Measurements from ENCODE around the gene PLCB3. TPM values are rescaled to one million over a fixed set of nuclear protein-coding genes. Genes with fewer than 3 reads are reported as not detected.

The PLCB3 gene
- total and polyA plus RNA-seq, 2 of the 13 experiments (the other 11 are each of a cell fraction or from before 2014, with no cell fraction given), result 7.5 to 13.8 TPM

GRCh38 chr11:64305075-64305690 lies 53.9 kb downstream of the PLCB3 start, which contains the start of gene ESRRA (continued):
- TF ChIP-seq ZNF614 (CRISPR knock-in tag; IDR thresholded peaks at IDR 0.05; ENCODE audit: borderline replicate concordance) (no peak), FIP1L1 (IDR thresholded peaks at IDR 0.05; ENCODE audit: borderline replicate concordance, insufficient read depth, low read depth, low read length) (no peak), CREB3 (CRISPR knock-in tag; IDR thresholded peaks at IDR 0.05) (no peak), PRPF4 (IDR thresholded peaks at IDR 0.05; ENCODE audit: low read depth, low read length, poor library complexity, severe bottlenecking) (no peak), REXO4 (CRISPR knock-in tag; IDR thresholded peaks at IDR 0.05; ENCODE audit: borderline replicate concordance) (no peak), CREBL2 (CRISPR knock-in tag; IDR thresholded peaks at IDR 0.05; ENCODE audit: borderline replicate concordance) (no peak), FUBP1 (CRISPR knock-in tag; IDR thresholded peaks at IDR 0.05; ENCODE audit: borderline replicate concordance) (no peak), NONO (IDR thresholded peaks at IDR 0.05) (no peak), NONO (CRISPR knock-in tag; conservative IDR thresholded peaks at IDR 0.05) (0 out of 2 replicates have a peak, but pooled peaks have one; percentile 28), ZSCAN29 (CRISPR knock-in tag; conservative IDR thresholded peaks at IDR 0.05) (no peak), ZNF251 (CRISPR knock-in tag; IDR thresholded peaks at IDR 0.05) (no peak), ZNF781 (CRISPR knock-in tag; IDR thresholded peaks at IDR 0.05; ENCODE audit: borderline replicate concordance, not compliant biosample characterization) (no peak), E2F2 (CRISPR knock-in tag; IDR thresholded peaks at IDR 0.05; ENCODE audit: borderline replicate concordance) (no peak), HMG20A (CRISPR knock-in tag; IDR thresholded peaks at IDR 0.05; ENCODE audit: borderline replicate concordance) (no peak), HMG20B (CRISPR knock-in tag; conservative IDR thresholded peaks at IDR 0.05) (no peak), RBFOX2 (IDR thresholded peaks at IDR 0.05; ENCODE audit: low read depth, low read length) (peak; percentile 43), ZNF143 (CRISPR knock-in tag; IDR thresholded peaks at IDR 0.05) (no peak), ZKSCAN8 (CRISPR knock-in tag; IDR thresholded peaks at IDR 0.05; ENCODE audit: borderline replicate concordance) (no peak), EHMT2 (IDR thresholded peaks at IDR 0.05; ENCODE audit: borderline replicate concordance, low read depth, low read length) (no peak), ZNF780A (CRISPR knock-in tag; IDR thresholded peaks at IDR 0.05) (no peak), CBX2 (IDR thresholded peaks at IDR 0.05; ENCODE audit: low read depth, low read length) (no peak), CBX2 (CRISPR knock-in tag; IDR thresholded peaks at IDR 0.05; ENCODE audit: low read depth) (no peak), RBM39 (IDR thresholded peaks at IDR 0.05; ENCODE audit: low read depth, low read length, poor library complexity, severe bottlenecking) (peak; percentile 6), ZNF496 (CRISPR knock-in tag; IDR thresholded peaks at IDR 0.05; ENCODE audit: insufficient replicate concordance) (no peak), NCOA2 (CRISPR knock-in tag; IDR thresholded peaks at IDR 0.05) (no peak), ZNF264 (CRISPR knock-in tag; IDR thresholded peaks at IDR 0.05) (no peak), MED1 (CRISPR knock-in tag; IDR thresholded peaks at IDR 0.05) (peak; percentile 29), SMARCC2 (IDR thresholded peaks at IDR 0.05) (no peak), NFE2L2 (IDR thresholded peaks at IDR 0.05; ENCODE audit: low read length) (no peak)
